ENCODE results near the gene HGF.
"Not testable (repeated sequence)": the region's sequence is repeated elsewhere in the genome, so short reads cannot be mapped to it uniquely, and the experiment has no call there.

HGF gene

DNA sequence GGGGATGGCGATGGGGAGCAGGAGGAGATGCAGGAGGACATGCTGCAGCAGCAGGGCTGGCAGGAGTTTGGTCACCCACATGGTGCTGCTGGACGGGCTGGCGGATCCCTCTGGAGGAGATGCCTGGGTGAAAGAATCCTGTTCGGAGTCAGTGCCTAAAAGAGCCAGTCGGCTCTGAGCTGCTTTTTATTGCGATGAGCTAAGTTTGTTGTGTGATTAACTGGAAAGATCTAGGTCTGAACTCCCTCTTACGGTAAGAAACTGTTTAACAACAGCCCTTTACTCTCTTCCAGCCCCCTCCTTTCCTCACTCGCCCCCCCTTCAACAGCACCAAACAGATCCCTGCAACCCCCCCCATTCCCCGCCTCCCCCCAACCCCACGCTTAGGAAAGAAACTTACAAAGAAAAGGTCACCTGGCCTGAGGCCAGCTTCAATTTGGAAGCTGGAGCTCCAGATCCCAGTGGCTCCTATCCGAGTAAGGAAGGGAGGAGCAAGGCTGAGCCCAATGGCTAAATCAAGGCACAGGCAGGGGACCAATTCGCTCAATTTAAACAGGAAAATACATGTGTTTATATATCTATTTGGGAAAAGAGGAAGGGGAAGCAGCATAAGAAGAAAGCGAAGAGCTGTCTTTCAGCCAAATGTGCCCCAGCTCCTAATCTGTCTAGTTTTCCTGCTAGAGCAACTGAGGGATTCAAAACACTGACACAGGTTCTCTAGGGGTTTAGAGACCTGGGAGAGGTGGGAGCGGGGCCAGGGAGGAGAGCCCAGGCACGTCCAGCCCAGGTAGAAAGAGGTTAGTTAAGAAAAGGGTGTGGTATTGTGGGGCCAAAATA is at the start of gene HGF:
Gene HGF, minus strand, starts transcription at position 157 of the 837 bp plus-strand sequence. Its CDS starts 76 bp downstream, at position 81.
- DNase-seq = no peak

DNA sequence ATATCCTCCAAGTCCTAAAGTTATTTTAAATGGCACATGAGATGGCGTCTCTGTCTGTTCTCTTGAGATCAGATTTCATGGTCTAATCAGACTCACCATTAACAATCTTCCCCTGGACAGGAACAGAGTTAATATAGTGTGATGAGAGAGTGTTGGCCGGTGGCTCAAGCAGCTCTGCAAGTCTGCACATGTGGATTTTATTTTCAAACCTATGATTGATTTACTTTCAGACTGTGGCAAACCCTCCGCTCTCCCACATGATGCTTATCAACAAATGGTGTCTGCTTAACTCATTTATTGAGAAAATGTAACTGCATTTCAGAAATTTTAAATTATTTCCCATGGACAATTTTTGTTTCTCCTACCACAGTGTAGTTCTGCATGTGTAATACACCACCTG is 46.5 kb upstream of the HGF start:
- DNase-seq = no peak

DNA sequence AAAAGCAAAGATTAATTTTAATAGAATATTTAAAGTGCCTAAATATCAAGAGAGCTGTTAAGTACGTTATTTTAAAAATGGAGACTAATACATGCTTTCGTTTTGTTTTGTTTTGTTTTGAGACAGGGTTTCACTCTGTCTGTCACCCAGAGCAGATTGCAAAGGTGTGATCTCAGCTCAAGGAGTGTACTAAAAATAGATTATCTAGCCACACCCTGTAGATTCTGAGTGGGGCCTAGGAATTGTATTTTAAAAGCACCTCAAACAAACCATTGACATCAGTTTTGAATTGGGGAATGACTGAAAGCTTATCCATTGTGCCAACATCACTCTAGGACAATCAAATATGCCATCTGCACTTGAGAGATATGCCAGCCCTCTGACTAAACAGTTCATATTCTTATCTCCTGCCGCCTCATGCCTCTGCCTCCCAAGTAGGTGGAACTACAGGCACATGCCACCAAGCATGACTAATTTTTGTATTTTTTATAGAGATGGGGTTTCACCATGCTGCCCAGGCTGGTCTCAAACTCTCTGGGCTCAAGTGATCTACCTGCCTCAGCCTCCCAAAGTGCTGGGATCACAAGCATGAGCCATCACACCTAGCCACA is 43.1 kb upstream of the HGF start:
- DNase-seq = not testable (repeated sequence)

DNA sequence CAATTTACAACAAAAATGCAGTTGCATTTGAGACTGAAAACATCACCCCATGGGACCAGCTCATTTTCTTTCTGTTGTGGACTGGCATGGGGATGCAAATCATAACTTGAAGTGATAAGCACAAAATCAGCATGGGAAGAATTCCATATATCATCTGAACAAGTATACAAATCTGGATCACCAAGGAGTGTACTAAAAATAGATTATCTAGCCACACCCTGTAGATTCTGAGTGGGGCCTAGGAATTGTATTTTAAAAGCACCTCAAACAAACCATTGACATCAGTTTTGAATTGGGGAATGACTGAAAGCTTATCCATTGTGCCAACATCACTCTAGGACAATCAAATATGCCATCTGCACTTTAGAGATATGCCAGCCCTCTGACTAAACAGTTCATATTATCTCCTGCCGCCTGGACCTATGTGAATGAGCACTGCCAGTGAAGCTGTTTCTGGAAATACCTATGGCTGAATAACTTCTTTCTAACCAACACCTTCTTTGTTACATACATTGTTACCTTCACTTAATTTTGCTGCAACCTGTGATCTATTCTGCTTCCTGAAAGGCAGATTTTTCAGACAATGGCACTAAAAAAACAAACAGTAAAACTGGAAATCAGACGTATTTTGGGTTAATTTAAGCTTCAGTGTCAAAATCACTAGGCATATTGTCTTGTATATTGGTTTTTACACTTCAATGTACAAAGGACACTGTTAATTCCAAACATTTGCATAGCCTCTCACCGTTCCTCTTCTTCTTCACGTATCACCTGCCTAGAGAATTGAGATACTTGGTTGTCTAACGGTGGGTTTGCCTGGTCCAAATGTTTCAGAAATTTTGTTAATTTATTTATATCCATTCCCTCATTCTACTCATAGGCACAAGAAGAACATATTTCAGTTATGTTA is 42.4 kb upstream of the HGF start:
- DNase-seq = no peak

DNA sequence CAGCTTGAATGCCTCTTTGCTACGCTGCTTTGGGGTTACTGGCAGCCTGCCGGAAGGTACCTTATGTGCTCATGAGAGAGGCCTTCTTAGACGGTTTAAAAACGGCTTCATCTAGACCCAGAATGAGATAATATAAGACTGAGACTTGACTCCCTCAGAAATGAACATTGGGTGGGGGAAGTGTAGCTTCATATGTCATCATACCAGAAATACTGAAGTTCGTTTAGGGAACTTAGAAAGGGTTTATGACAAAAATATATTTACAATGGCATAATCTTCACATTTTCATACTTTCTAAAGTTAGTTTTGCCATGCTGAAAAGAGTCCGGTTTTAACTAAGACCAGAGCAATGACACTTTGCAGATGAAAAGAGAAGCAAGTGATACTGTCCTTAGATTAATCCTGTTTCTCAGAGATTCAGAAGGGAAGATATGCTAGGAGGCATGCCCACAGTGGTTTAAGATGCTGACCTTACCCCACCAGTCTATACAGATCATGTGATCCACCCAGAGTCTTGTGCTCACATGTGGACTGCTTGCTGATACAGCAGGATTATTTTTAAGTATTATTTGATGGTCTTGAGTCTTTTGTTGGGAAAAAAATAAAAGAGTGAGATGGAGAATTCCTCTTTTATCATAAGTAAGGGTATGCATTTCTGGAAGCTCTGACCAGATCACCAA is 40.8 kb upstream of the HGF start:
- no peak for DNase-seq

DNA sequence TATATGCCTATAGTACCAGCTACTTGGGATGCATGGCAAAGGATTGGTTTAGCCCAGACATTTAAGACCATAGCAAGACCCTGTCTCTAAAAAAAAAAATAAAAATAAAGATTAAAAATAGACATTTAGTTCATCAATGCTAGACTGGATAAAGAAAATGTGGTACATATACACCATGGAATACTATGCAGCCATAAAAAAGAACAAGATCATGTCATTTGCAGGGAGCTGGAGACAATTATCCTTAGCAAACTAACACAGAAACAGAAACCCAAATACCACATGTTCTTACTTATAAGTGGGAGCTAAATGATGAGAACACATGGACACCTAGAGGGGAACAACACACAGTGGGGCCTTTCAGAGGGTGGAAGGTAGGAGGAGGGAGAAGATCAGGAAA is 38.5 kb upstream of the HGF start:
- not testable (repeated sequence) for DNase-seq

DNA sequence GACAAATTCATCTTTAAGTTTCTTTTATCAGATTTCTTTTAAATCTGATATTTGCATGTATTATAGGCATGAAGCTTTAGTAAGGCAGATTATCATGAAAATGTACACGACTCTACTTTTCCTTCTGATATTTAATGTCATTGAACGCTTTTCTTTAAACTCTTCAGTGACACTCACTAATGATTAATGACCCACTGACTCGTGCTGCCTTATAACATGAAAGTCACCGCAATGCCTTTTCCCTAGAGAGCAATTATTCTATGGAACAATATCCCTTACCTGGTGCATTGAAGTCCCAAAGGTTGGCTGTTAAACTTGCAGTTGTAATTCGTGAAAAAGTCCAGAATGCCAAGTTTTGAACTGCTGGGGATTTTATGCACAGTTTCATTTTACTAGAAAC is 33.4 kb upstream of the HGF start:
- no peak for DNase-seq

DNA sequence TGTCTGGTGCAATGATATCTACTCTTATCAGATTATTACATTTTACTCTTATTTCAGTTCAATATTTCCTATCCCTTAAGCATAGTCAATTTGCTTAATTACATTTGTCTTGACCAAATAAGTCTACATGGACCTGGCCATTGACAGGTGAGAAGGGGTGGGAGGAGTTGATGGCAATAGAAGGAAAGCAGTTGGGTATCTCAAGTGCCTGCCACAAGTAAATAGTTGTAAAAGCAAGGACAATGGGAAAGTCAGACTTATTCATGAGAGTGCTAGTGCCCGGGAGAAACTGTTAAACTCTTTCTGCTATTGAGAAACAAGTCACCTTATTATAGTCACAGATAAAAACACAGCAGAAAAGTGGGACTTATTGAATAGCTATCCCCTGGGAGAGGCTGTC is 32.4 kb upstream of the HGF start:
- no peak for DNase-seq

DNA sequence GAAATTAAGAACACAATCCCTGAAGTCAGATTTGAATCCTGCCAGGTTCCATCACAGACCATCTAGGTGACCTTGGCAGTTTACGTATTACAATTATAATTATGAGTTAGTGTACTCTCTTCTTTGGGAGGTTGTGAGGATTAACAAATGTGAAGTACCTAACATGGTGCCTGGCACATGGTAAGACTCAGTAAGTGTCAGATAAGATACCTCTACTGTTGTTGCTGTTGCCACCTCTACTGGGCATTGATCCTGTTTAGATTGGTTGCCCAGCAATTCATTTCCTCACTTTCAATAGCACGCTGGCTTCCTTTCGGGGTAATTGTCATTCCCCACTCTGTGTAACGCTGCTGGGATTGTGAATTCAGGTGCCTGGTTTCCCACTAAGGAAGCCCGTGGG is 31.7 kb upstream of the HGF start:
- no peak for DNase-seq

DNA sequence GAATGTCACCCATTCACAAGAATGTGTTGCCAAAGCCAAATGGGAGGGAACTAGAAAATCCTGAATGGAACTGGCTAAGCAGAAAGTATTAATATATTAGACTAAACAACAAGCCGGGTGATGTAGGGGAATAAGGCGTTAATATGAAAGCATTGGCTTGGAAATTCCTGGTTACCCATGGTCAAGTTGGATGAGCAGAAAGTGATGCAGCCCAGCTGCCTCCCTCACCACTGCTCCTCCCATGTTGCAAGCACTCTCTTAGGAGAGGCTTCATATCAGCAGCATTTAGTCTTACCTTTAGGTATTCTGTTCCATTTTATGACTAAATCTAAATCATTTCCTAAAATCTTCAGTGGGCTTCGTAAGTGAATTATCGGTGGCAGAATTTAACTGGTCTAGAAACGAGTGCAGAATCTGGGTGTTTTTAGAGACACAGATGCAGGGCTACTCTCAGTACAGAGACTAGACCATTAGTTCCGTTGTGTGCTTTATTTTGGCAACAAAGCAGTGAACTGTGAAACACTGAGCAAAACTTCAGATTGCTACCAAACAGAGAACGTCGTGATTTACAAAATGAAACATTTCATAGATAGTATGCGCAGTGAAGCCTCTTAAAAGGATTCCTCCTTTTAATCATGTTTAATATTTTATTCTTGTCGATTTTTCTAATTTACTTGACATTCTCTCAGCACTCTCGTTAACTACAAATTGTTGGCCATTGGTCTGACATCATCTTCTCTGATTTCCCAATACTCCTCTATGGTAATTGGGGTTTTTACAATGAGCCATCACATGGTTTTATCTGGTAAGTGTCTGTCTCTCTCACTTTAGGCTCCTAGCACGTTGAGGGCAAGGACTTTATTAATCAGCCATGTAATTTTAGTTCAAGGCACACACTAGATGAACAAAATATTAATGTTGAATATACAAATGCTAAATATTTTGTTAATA is 22.0 kb upstream of the HGF start:
- DNase-seq = no peak

DNA sequence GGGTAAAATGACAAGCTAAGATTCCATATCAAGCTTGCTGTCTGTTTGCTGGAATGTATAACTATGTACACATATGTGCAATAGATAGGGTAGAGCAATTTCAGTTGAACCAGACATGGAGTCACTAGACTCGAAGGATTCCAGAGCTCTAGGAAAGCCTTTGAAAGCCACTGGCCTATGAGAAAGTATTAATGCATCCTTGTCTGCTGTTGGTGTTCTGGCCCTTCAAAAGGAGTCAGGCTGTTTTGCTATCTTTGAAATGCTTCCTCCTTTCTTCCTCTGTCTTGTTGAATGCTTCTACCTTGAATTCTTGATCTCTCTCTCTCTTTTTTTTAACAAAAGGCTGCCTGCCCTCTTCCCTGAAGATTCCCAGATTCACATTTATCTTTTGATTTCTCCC is 20.8 kb upstream of the HGF start:
- no peak for DNase-seq

DNA sequence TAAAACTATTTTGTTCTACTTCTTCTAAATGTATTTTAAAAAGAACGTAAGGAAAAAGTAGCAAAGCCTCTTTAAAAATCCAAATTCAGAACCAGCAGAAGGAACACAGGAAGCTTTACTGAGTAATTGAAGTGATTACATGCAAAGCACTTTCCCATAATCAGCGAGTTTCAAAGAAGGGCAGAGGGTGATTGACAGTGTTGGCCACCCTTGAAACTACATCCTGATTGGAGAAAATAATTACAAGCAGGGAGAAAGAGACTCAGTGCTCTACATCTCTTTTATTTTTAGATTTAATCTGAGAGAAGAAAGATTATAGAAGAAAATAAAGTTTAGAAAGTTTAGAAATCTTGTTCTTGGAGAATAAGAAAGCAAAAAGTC is 20.3 kb upstream of the HGF start:
- DNase-seq = no peak

DNA sequence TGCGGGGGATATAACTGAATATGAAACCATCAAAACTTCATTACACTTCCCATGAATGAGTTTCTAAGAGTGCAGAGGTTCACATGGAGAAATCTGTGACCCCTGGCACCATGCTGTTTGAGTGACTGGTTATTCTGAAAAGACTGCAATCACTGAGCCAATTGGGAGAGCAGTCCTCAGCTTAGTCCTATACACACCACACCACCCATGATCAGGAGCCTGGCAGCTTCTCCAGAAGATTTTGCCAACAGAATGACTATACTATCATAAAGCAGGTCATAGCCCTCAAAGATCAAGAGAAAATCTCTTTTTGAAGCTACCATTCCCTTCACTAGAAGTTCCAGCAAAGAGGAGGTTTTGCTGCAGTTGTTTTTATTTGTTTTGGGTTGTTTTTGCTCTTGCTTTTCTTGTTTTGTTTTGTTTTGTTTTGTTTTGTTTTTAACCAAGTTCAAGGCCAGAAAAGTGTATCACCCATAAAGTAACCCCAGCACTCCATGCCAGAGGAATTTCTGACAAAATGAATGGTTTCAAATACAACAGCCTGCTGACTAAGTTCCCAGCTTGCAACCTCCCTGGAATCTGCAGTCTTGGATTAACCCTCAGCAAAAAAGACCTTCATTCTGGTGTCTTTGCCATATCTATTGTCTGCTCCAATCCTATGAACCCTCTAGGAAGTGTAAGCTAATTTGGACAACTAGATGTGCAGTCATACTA is 19.7 kb upstream of the HGF start:
- no peak for DNase-seq

DNA sequence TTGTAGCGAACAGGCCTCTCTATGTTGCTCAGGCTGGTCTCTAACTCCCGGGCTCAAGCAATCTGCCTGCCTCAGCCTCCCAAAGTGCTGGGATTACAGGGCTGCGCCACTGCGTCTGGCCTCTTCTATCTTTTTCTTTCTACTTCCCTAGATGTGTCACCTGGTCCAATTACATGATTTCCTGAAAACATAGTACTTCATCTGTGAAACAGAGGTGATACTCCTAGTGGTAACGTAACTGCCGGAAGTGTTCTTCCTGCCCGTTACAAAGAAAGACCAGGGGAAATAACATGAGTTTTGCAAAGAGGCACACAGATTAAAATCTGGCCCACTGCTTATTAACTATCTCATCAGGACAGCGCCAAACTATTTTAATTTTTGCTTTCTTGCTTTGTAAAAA is 18.4 kb upstream of the HGF start:
- DNase-seq = no peak

DNA sequence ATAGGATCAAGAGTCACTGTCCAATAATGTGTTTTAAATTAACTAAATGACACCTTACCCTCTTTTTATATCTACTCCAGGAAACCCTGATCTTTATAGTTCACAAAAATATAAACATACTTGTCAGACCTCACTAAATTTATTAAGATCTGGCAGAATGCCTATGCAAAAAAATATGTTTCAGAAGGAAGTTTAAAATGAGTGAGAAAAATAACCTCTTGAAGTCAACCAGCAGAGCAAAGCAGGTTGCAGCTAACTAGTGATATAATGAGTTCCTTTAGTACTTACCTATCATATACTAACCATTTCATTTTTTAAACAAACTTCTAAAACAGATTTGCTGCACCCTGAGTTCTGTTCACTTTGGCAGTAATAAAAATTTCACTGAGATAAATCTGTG is 14.0 kb upstream of the HGF start:
- DNase-seq = no peak

DNA sequence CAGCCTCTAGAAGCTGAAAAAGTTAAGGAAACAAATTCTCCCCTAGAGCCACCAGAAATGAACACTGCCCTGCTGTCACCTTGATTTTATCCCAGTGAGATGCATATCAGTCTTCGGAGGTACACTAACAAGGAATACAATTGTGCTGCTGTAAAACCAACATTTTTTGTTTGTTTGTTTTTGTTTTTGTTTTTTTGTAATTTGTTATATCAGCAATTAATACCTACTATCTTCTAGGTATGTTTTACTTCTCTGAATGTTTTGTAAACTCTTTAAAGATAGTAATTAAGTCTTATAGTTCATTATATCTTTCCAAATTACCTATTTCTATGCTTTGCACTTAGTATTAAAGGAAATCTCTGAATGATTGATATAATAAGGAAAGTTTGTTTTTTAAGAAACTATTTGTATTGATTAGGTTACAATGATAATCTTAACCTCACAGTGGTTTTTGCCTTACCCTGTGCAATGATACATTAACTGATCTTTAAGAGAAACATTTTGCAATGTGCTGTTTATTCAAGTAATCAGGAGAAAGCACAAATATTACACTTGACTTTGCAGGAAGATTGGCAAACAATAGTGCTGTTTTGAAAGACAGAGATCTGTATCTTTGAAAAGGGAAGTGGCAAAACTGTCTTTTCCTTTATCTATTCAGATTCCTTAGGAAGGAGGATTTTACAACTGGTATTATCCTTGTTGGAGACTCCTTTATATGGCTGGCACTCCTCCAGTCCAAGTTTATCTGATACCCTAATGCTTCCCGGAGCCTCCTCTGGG is 11.3 kb upstream of the HGF start:
- DNase-seq = no peak

DNA sequence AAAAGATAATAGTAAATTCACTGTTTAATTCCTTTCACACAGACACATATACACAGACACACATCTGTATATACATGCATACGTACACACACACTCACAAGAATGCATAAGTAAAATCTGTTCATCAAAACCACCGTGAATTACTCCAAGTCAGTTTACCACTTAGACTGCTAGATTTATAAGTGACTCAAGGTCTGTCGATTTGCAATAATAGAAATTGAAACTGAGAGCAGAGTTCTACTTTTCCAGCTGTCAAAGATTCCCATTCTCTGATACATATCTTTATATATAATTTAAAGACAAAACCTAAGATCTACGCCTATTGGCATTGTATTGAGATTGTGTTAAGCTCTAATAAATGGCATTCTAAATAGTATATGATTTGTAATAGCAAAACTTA is 9.9 kb upstream of the HGF start:
- no peak for DNase-seq

DNA sequence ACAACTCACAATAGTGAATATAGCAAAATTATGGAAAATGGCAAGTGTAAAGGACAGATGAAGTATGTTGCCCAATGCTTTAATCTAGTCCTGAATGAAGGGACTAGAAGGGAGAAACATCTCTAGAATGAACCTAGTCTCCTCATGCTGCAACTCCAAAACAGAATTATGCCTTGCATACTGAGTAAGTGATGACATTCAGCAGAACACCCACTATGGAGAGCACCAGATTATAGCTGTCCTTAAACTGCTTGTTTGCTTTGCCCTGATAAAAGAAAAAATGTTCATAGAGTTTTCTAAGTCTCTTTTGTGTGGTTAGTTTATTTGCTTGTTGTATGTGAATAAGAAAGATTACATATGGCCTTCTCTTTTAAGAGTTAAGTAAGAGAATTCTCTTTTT is 7.8 kb upstream of the HGF start:
- DNase-seq = no peak

DNA sequence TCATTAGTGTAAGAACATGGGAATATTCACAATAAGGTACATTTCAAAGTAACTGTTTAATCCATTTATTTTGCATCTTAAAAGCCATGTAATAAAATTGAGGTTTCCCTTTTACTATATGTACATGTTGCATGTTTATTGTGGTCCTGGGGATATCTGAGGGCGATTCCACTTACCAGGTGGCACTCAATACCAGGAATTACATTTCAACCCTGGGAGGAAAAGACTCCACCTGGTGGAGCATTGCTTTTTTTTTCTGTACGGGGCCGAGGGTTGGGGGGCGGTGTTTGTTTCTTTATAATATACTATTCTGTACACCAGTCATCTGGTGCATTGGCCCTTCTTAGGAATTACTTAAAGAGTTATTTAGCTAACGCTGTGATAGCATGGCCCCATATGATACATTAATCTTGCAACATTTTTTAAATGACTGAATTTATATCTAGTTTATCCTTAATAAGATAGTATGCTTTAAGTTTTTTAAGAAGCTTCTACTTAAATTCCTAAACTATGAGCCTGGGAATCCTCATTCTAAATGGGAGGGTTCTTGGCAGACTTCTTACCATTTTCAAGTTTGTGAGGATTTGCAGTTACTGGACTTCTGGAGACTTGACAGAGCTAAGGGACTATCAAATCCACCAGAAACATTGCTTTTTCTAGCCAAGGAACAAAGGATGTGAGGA is 7.2 kb upstream of the HGF start:
- no peak for DNase-seq

DNA sequence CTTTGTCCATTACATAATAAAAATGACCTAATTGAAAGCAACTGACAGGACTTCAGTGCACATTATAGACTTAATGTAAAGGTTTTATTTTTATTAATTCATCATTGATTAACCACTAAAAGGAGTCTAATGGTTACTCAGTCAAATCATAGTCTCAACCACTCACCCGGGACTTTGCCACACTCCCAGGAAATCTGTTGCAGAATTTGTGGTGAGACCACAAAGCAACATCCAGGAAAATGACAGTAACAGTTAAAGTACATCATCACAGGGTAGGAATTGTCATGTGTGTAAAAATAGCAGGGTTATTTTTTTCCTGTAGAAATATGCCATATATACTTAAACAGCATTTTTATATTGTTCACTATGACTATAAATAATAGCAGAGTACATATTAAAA is 6.3 kb upstream of the HGF start:
- DNase-seq = no peak
